Measurements from ENCODE around the gene PRKAR1B. TPM values are rescaled to one million over a fixed set of nuclear protein-coding genes. Genes with fewer than 3 reads are reported as not detected.

The PRKAR1B gene
- total RNA-seq, 1 donor from 2014 or later = 21.7 TPM

DNA sequence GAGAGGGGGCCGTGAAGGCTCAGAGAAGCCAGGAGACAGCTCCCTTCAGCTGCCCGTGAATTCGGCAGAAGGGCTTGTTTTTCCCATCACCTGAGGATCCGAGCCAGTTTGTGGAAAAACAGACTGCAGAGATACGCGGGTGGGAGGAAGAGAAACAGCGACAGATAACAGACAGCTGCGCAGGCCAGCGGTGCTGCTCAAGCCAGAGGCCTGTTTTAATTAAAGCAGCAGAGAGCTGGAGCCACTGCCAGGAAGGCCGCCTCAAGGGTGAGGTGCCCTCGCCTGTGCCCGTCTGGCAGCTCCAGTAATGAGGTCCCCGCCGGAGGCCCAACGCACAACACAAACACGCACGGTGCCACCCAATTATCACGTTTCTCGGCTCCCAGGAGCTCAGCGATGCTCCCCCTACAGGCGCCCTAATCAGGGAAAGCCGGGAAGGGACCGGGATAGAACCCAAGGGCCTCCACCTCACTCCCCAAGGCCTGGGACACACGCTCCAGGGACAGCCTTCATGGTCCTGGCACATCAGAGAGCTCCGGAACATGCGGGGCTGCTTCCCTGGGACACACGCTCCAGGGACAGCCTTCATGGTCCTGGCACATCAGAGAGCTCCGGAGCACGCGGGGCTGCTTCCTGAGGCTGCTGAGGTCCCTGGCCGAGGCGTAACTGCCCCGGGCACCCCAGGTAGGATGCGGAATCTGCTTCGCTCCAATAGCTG lies 61.2 kb downstream of the PRKAR1B start:
- Mint-ChIP-seq H3K4me1 (ENCODE audit: unreplicated experiment) (no peaks in the 10 kb centered on the region), H3K9me3 (ENCODE audit: unreplicated experiment) (no peaks in the 10 kb centered on the region), H3K27me3 (ENCODE audit: unreplicated experiment) (peaks cover 2% of the 10 kb centered on the region), H3K27ac (ENCODE audit: unreplicated experiment) (no peak overlapping the region), H3K4me3 (ENCODE audit: unreplicated experiment) (no peak overlapping the region), H3K36me3 (ENCODE audit: low read depth, unreplicated experiment) (peaks cover 7% of the 10 kb centered on the region)
- TF ChIP-seq, protein P1, sequence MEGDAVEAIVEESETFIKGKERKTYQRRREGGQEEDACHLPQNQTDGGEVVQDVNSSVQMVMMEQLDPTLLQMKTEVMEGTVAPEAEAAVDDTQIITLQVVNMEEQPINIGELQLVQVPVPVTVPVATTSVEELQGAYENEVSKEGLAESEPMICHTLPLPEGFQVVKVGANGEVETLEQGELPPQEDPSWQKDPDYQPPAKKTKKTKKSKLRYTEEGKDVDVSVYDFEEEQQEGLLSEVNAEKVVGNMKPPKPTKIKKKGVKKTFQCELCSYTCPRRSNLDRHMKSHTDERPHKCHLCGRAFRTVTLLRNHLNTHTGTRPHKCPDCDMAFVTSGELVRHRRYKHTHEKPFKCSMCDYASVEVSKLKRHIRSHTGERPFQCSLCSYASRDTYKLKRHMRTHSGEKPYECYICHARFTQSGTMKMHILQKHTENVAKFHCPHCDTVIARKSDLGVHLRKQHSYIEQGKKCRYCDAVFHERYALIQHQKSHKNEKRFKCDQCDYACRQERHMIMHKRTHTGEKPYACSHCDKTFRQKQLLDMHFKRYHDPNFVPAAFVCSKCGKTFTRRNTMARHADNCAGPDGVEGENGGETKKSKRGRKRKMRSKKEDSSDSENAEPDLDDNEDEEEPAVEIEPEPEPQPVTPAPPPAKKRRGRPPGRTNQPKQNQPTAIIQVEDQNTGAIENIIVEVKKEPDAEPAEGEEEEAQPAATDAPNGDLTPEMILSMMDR (IDR thresholded peaks at IDR 0.05; ENCODE audit: unreplicated experiment) = no peak
- DNase-seq (ENCODE audit: low spot score) = no peak

DNA sequence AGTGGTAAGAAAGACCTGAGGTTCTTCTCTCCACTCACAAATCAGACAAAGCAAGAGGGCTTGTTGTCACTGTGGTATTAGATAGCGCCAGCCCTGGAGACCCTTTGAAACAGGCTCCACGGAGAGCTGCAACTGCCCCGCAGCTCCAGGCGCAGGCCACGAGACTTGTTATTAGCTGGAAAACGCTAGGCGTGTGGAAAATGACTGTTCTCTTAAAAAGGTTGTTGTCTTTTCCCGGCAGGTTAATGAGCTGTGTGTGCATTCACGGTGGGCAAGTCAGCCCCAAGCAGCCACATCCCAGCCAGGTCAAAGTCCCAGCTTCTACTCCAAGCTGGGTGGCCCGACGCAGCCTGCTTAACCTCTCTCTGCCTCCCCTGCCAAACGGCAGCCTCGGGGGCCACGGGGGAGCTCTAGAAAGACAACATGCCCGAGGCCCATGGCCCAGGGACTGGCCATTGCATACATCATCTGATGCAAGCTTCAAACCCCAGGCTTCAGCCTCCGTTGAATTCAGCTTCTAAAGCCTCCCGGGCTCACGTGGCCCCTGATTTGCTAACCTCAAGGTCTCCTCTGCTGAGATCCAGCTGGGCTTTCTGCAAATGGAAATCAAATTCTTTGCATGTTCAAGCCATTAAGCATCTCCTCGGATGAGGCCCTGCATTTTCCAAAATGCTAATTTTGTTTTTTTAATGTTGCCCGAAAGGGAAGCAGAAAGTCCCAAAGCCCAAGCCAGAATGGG lies 61.9 kb downstream of the PRKAR1B start:
- Mint-ChIP-seq H3K36me3 (ENCODE audit: low read depth, unreplicated experiment) (peaks cover 7% of the 10 kb centered on the region), H3K27ac (ENCODE audit: unreplicated experiment) (no peak overlapping the region), H3K4me1 (ENCODE audit: unreplicated experiment) (no peaks in the 10 kb centered on the region), H3K4me3 (ENCODE audit: unreplicated experiment) (no peak overlapping the region), H3K9me3 (ENCODE audit: unreplicated experiment) (no peaks in the 10 kb centered on the region), H3K27me3 (ENCODE audit: unreplicated experiment) (peaks cover 2% of the 10 kb centered on the region)
- TF ChIP-seq, protein P1 (IDR thresholded peaks at IDR 0.05; ENCODE audit: unreplicated experiment) = no peak
- no peak for DNase-seq (ENCODE audit: low spot score)

DNA sequence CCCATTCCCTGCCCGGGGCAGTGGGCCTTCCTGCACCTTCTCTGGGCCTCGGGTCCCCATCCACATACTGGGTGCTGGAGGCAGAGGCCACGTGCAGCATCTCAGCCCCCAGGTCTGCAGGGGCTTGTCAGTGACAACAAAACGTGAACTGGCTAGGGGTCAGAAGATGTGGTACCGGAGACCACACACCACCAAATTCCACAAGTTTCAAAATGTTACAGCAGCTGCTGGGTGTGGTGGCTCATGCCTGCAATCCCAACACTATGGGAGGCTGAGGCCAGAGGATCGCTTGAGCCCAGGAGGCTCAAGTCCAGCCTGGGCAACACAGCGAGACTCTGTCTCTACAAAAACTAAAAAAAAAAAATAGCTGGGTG lies 62.7 kb downstream of the PRKAR1B start:
- Mint-ChIP-seq H3K9me3 (ENCODE audit: unreplicated experiment) (no peaks in the 10 kb centered on the region), H3K36me3 (ENCODE audit: low read depth, unreplicated experiment) (peaks cover 7% of the 10 kb centered on the region), H3K27ac (ENCODE audit: unreplicated experiment) (no peak overlapping the region), H3K4me1 (ENCODE audit: unreplicated experiment) (no peaks in the 10 kb centered on the region), H3K4me3 (ENCODE audit: unreplicated experiment) (no peak overlapping the region), H3K27me3 (ENCODE audit: unreplicated experiment) (peaks cover 2% of the 10 kb centered on the region)
- TF ChIP-seq, protein P1 (IDR thresholded peaks at IDR 0.05; ENCODE audit: unreplicated experiment) = no peak
- DNase-seq (ENCODE audit: low spot score) = no peak

DNA sequence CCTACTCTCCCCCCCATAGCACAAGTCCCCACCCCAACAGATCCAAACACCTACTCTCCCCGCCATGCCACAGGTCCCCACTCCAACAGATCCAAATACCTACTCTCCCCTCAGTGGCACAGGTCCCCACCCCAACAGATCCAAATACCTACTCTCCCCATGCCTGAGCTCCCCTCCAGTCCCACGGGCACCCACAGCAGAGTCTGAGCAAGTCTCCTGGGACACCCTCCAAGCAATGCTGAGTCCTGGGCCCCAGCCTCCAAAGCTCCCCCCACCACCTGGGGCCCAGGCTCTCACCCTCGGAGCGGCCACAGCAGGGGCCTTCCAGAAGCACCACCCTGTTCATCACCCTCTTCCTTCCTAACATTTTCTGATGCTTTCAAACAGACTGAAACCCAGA lies 64.5 kb downstream of the PRKAR1B start:
- Mint-ChIP-seq H3K27ac (ENCODE audit: unreplicated experiment) (no peak overlapping the region), H3K27me3 (ENCODE audit: unreplicated experiment) (peaks cover 2% of the 10 kb centered on the region), H3K9me3 (ENCODE audit: unreplicated experiment) (no peaks in the 10 kb centered on the region), H3K4me1 (ENCODE audit: unreplicated experiment) (peaks cover 3% of the 10 kb centered on the region), H3K36me3 (ENCODE audit: low read depth, unreplicated experiment) (peaks cover 7% of the 10 kb centered on the region), H3K4me3 (ENCODE audit: unreplicated experiment) (no peak overlapping the region)
- TF ChIP-seq, protein P1 (IDR thresholded peaks at IDR 0.05; ENCODE audit: unreplicated experiment) = no peak
- DNase-seq (ENCODE audit: low spot score) = no peak

DNA sequence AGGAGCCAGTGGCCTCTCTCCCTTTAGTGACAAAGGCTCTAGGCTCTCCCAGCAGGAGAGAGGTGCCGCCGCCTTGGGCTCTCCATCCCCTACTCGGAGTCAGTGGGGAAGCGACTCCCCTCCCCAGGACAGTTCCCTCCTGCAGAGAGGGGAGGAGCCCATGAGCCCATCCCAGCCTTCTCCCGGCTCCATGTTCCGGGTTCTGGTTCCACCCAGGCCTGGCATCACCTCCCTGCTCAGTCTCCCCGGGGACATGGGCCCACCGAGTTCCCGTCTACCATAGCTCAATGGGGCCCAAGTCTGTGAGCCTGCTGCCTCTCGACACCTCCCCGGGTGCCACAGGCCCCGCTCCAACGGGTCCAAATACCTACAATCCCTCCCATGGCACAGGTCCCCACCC lies 67.1 kb downstream of the PRKAR1B start:
- Mint-ChIP-seq H3K36me3 (ENCODE audit: low read depth, unreplicated experiment) (peaks cover 7% of the 10 kb centered on the region), H3K9me3 (ENCODE audit: unreplicated experiment) (no peaks in the 10 kb centered on the region), H3K27ac (ENCODE audit: unreplicated experiment) (no peak overlapping the region), H3K4me1 (ENCODE audit: unreplicated experiment) (peaks cover 3% of the 10 kb centered on the region), H3K27me3 (ENCODE audit: unreplicated experiment) (peaks cover 2% of the 10 kb centered on the region), H3K4me3 (ENCODE audit: unreplicated experiment) (no peak overlapping the region)
- DNase-seq (ENCODE audit: low spot score) = no peak
- TF ChIP-seq, protein P1 (IDR thresholded peaks at IDR 0.05; ENCODE audit: unreplicated experiment) = no peak

Measured in endothelial cell (in vitro differentiated cells).